ENCODE data around the gene VAV2.
"Not testable (repeated sequence)": the region's sequence is repeated elsewhere in the genome, so short reads cannot be mapped to it uniquely, and the experiment has no call there.

Gene VAV2

DNA sequence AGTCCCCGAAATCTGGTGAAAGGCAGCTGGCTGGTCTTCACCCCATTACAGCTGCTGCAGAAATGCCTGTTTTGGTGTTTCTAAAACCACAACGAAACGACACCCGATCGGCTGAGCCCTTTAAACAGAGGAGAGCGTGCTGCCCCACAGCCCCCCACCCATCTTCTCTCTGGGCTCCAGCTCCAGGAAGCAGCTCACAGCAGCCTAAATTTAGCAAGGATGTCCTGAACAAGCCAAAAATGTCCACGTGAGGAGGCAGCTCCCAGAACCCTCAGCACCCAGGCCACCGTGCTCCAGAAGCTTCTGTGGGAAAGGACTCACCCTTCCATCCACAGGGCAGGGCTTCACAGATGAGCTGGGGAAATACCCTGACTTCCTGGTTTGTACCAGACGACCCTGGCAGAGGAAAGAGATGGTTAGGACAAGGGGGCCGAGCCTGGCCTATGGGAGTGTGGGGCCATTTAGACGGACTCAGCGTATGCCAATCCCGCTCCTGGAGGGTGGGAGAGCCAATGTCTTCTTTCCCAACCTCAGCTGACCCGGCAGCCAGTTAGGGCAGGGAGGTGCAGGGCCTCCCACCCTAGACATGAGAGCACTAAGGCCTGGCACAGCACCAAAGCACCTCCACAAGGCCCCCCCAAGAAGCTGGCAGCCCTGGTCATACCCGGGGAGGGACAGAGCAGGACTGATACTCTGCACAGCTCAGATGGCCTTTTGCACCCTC is 214.9 kb downstream of the VAV2 start:
- DNase-seq: no peak

DNA sequence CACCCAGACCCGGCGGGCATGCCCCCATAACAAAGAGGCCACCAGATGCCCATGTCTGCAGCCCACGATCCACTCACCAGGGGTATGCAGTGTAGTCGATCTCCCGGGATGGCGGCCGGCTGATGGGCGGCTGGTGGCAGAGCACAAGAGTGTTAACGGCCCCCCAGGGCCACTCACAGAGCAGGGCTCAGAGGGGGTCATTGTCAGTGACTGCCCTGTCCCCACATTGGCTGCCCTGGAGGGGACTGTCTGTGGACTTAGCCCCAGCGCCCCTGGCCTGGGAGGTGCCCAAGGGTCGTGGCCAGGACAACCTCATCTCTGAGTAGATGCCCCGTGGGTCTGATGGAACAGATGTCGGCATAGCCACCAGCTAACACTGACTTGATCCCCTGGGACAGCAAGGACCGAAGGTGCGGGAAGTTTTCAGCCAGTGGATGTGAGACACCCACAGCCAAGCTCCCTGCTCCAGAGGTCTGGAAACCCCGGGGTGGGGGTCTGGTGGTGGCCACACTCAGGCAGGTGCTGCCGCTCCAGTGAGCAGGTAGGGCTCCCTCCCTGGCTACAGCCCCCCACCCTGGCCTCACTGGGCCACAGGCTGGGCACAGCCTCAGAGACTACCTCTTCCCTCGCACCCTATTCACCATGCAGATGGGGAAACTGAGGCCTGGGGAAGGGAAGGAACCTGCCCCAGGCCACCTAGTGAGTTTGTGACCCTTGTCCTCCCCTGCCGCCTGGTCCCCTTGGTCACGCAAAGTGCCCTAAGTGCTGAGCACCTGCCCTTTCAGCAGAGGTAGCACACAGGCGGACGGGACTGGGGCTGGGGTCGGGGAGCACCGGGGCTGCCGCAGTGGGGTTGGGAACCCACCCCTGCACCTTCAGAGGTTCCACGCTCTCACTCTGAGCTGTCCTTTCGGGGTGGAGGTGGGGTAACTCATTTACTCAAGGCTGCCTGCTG is 215.9 kb downstream of the VAV2 start:
- no peak for DNase-seq

DNA sequence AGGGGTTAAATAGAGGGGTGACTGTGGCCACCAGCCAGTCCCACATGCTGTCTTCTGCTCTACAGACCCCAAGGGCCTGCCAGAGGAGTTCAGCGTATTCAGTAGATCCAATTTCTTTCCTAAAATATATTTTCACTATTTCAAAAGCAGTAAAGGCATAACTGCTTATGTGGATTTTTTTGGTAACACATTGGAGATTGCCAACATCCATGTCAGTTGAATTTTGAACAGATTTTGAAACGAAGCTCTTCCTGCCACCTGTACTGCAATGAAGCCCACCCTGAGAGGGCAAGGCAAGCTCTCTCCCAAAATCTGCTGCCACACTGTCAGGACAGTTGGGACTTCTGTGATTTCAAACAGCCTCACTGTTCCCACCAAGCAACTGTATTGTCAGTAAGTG is 216.8 kb downstream of the VAV2 start:
- no peak for DNase-seq

GRCh38 chr9:133774799-133775198 is 217.3 kb downstream of the VAV2 start:
- no peak for DNase-seq

DNA sequence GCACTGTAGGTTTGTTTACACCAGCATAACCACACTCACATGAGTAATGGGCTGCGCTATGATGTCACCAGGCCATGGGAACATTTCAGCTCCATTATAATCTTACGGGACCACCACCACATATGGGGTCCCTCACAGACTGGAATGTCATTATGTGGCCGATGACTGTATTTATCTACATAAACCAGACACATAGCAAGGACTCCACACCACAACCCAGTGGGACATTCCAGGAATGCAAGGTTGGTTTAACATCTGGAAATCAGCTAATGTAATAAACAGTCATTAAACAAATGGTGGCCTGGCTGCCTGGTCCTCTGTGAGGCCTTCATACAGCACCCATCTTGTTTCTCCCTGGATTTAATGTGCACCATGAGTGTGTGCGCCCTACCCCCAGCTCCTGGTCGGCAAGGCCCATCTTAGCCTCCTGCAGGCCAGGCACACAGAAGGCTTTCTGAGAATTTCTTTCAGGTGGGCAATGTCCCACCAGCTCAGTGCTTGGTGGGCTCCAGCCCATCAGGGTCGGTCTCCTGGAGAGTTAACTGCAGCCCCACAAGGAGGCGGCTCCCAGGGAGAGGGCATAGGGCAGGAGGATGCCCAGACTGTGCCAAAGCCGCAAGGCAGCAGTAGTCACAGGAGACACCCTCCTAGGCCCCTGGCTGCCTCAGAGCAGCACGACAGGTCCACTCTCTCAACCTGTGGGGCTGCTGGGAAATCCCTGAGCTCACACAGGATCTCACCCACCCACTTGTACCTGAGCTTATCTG is 218.1 kb downstream of the VAV2 start:
- DNase-seq: no peak

- no peak for DNase-seq
Measured at GRCh38 chr9:133772581-133772980, 219.5 kb downstream of the VAV2 start.

DNA sequence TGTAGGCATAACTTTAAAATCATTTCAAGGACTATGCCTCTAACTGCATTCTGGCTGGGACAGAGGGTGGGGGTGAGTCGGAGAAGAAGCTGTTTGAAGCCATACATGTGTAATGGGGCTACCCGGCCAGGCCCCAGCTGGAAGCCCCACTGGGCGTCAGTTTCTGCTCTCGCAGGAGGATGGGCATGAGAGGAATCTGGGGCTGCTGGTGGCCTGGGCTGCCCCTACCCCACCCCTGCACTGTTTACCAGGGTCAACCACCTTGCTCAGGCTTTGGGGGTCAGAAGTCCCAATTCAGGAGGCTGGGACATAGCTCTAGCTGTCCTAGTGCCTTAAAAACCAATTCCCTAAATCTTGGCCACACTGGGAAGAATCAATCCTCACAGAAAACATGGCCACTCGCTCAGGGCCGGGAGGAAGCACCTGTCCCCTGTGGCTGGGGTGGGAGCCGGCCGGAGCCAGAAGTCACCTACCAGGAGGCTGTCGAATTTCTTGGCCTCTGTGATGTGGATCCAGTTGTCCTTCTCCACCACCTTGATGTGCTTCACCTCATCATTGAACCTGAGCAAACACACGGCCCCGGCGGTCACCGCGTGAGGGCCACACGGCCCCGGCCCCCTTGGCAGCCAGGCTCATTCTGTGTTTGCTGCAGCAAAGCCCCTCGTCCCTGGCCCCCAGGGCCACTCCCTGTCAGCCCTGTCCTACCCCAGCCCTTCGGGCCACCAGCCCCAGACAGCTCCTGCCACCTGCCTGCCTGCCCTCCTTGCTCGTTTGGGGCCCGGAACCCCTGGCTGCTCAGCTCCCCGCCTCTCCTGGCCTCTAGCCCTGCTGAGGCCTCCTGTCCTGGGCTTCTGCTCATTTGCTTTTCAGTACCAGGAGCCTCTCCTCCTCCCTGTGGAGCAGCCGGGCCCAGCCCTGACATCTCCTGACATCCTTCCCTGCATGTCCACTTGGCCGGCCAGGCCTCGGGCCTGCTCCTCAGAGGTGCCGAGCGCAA is 220.3 kb downstream of the VAV2 start:
- DNase-seq: no peak

DNA sequence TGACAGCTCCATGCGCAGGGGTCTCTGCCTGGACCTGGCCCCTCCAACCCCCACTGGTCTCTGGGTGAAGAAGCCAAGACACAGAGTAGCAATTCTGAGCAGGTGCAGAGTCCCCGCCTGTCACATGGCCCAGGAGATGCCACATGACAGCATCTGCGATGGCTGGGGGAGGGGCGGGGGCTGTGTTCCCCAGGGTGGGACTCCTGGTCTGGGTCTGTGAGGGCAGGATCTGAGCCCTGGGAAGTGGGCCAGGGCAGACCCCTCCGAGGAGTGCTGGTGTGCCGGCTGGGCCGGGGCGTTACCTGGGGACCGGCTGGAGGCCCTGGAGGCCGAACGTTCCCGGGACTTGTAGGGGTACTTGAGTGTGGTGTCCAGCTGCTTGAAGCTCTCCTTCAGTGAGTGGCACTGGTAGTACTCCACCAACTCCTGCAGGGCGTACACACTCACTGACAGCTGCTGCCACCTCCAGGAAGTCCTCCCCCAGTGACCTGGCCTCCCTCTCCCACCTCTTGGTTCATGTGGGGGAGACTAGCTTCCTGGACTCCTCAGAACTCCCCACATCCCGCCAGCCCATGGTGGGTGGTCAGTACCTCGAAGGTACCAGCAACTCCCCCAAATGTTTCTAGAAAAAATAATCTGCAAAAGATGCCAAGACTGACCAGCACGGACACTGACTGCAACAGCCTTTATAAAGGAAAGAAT is 221.9 kb downstream of the VAV2 start:
- no peak for DNase-seq

- DNase-seq: no peak
Measured at GRCh38 chr9:133769511-133770075, 222.5 kb downstream of the VAV2 start.

- no peak for DNase-seq
Measured at GRCh38 chr9:133768859-133769510, 223.1 kb downstream of the VAV2 start.

DNA sequence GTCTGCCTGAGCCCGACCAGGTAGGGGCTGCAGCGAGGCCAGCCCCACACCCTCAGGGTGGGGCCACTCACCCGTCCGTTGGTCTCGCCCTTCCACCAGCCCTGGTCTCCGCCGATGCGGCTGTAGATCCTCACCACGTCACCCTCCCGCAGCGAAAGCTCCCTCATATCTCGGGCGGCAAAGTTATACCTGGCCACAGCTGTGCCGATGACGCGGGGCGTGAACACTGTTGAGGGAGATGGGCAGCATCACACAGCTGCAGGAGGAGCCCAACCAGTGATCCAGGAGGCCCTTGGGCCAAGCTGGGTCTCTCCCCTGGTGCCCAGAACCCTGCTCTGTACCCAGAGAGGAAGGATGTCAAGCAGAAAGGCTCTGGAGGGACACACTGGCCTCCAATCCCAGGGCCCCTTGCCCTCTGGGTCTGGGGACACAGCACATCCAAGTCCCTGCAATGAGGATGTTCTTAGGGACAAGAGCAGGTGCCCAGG is 223.7 kb downstream of the VAV2 start:
- DNase-seq: no peak

DNA sequence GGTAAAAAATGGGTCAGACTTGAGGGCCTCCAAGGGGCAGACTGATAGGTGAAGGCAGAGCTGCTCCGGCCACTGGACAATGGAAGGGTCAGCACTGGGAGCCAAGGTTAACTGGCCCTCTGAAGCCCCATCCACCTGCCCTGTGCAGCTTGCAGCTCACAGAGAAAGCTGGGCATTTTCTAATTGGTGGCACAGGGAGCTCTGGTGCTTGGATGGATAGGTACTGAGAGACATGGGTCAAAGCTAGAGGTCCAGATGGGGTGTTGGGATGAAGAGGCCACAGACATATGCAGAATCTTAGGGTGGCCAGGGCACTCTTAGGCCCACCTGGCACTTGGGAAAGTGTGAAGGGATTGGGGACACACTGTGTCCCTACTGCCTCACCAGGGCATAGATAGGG is 224.5 kb downstream of the VAV2 start:
- DNase-seq: no peak

DNA sequence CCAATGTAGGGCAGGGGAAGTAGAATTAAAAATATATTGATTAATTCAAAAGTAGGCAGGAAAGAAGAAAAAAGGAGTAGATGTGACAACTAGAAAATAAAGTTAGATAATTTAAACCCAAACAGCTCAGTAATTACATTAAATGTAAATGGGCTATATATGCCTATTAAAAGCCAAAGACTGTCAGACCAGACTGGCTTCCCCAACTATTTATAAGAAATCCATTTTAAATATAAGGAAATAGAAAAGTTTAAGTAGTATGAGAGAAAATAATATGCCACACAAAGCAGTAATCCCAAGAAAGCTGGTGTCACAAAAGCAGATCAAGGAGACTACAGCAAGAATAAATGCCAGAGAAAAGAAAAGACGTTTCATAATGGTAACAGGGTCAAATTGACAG is 225.1 kb downstream of the VAV2 start:
- DNase-seq: no peak

DNA sequence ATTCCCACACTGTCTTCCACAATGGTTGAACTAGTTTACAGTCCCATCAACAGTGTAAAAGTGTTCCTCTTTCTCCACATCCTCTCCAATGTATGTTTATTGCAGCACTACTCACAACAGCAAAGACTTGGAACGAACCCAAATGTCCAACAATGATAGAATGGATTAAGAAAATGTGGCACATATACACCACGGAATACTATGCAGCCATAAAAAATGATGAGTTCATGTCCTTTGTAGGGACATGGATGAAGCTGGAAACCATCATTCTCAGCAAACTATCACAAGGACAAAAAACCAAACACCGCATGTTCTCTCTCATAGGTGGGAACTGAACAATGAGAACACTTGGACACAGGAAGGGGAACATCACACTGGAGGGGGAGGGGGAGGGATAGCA is 225.9 kb downstream of the VAV2 start:
- not testable (repeated sequence) for DNase-seq

- no peak for DNase-seq
Measured at GRCh38 chr9:133763272-133764183, 228.6 kb downstream of the VAV2 start.

- no peak for DNase-seq
Measured at GRCh38 chr9:133762488-133763271, 229.4 kb downstream of the VAV2 start.

- no peak for DNase-seq
Measured at GRCh38 chr9:133761641-133762248, 230.4 kb downstream of the VAV2 start.
